ENCODE results near the gene ZNF398.

DNA sequence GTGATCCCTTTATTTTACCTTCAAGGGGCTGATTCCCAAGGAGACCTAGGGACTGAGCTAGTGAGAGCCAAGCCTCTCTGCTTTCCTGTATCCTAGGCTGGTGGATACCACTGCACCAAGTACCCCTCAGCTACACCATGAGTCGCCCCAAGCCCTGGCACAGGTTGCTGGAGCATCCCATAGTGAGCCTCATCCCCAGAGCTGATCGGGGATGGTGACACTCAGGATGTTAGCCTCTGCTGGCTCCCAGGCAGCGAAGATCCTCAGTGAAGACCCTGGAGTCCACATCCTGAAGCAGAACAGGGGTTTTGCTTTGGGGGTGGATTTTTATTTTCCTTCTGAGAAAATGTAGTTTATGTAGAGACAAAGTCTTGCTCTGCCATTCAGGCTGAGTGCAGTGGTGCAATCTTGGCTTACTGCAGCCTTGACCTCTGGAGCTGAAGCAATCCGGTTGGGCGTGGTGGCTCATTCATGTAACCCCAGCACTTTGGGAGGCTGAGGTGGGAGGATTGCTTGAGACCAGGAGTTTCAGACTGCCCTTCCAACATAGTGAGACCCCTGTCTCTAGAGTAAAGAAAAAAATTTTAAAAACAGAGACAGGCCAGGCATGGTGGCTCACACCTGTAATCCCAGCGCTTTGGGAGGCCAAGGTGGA, 79.7 kb downstream of the ZNF398 start:
- TF ChIP-seq POLR2A (IDR thresholded peaks at IDR 0.05) (no peak), POLR2AphosphoS5 (IDR thresholded peaks at IDR 0.05) (no peak)
- TF ChIP-seq, protein P1, sequence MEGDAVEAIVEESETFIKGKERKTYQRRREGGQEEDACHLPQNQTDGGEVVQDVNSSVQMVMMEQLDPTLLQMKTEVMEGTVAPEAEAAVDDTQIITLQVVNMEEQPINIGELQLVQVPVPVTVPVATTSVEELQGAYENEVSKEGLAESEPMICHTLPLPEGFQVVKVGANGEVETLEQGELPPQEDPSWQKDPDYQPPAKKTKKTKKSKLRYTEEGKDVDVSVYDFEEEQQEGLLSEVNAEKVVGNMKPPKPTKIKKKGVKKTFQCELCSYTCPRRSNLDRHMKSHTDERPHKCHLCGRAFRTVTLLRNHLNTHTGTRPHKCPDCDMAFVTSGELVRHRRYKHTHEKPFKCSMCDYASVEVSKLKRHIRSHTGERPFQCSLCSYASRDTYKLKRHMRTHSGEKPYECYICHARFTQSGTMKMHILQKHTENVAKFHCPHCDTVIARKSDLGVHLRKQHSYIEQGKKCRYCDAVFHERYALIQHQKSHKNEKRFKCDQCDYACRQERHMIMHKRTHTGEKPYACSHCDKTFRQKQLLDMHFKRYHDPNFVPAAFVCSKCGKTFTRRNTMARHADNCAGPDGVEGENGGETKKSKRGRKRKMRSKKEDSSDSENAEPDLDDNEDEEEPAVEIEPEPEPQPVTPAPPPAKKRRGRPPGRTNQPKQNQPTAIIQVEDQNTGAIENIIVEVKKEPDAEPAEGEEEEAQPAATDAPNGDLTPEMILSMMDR (IDR thresholded peaks at IDR 0.05): no peak

Measured in gastroesophageal sphincter (tissue), 3 donors.